Activated CD4-positive, alpha-beta T cell treated with anti-CD3 and anti-CD28 coated beads, Interleukin-2, amount 50 U/mL, for 4 hours (primary cell): ENCODE results near the gene USP53.
"Not testable (repeated sequence)": the region's sequence is repeated elsewhere in the genome, so short reads cannot be mapped to it uniquely, and the experiment has no call there.

ENCODE experiments used
- DNase-seq, 2 experiments: peaks; one replicate each; pipeline ENCODE4 v3.0.0-alpha.2; 2020

USP53 gene

DNA sequence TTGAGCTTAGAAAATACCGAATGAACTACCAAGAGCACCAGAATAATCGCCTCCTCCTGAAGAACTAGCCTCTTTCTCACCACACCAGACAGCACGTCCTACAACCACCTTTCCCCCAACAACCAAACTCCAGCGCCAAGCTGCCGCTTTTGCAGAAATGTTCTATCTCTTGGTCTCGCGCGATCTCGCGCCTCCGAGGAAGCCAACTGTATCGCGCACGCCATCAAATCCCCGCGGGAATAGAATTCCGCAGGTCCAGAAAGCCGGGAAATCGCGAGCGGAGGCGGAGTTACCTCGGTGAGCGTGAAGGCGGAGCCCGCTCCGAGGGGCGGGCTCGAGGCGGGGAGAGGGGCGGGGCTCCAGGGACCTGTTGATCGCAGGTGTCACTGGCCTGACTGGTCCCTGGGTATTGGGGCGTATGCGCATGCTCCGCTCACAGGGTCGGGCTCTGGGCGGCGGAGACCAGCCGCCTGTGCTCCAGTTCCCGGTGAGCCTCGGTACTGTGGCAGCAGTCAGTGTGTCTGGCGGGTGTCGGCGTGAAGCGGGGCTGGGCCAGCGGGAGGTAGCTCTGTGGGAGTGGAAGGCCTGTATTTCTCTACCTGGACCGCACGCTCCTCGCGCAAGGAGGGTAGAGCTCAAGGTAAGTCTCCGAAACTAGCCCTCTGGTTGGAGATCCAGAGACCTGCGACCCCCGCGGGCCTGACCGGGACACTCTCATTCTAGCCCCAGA is at the start of gene USP53:
TSS of gene USP53 (plus strand) at position 480 of the 730 bp plus-strand sequence. CDS start 27,047 bp downstream, outside the sequence.
- DNase-seq: peak; percentile 97 to 98

DNA sequence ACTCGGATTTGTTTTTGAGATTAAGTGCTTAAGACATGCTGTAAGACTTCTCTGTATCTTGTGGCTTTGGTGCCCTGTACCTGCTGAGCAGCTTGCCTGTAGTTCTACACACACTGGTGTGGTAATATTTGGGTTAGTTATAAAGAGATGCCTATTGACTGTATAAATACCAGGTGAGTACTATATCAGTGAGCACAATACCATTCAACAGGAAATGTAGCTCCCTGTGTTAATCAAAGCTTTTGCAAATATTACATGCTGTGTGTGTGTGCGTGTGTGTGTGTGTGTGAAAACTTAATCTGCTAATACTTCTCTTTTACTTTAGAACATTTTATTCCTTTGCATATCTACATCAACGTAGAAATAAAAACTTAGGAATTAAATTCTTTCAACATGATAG is 46.7 kb upstream of the USP53 start:
- no peak for DNase-seq

DNA sequence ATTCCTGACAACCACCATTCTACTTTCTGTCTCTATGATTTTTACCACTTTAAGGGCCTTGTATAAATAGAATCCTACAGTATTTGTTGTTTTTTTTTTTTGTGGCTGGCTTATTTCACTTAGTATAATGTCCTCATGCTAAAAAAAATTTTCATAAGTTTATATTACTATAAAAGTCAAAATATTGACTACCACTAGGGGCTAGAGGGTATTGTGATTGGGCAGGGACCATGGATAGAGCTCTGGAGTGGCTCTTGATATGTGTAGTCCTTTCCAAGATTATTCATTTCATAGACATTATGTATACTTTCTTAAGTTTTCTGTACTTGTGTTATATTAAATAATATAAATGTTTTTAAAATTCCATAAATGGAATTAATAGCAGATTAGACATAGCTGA is 42.3 kb upstream of the USP53 start:
- no peak for DNase-seq

DNA sequence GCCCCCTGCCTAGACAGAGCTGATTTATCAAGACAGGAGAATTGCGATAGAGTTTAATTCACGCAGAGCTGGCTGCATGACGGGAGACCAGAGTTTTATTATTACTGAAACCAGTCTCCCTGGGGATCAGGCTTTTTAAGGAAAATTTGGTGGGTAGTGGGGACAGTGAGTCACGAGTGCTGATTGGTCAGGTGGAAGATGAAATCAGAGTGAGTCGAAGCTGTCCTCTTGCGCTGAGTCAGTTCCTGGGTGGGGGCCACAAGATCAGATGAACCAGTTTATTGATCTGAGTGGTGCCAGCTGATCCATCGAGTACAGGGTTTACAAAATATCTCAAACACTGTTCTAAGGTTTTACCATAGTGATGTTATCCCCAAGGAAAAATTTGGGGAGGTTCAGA is 40.3 kb upstream of the USP53 start:
- DNase-seq: no peak

DNA sequence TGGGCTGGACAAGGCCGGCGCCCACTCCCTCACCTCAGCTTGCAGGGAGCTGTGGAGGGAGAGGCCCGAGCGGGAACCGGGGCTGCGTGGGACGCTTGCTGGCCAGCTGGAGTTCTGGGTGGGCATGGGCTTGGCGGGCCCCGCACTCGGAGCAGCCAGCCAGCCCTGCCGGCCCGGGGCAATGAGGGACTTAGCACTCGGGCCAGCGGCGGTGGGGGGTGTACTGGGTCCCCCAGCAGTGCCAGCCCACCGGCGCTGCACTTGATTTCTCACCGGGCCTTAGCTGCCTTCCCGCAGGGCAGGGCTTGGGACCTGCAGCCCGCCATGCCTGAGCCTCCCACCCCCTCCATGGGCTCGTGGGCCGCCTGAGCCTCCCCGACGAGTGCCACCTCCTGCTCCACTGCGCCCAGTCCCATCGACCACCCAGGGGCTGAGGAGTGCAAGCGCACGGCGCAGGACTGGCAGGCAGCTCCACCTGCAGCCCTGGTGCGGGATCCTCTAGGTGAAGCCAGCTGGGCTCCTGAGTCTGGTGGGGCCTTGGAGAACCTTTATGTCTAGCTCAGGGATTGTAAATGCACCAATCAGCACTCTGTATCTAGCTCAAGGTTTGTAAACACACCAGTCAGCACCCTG is 38.7 kb upstream of the USP53 start:
- not testable (repeated sequence) for DNase-seq

DNA sequence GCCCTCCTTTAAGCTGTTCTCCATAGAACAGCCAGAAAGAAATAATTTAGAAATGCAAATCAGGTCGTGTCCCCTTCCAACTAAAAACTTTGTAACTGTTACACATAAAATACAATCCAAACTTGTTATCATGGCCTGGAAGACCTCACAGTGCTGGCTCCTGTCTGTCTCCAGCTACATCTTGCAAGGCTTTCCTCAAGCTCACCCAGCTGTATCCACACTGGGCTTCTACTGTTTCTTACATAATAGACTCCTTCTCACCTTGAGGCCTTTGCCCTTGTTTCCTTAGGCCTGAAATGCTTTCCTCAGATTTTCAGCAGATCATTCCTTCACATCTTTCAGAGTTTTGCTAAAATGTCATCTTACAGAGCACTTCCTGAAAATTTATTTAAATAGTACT is 33.5 kb upstream of the USP53 start:
- no peak for DNase-seq

DNA sequence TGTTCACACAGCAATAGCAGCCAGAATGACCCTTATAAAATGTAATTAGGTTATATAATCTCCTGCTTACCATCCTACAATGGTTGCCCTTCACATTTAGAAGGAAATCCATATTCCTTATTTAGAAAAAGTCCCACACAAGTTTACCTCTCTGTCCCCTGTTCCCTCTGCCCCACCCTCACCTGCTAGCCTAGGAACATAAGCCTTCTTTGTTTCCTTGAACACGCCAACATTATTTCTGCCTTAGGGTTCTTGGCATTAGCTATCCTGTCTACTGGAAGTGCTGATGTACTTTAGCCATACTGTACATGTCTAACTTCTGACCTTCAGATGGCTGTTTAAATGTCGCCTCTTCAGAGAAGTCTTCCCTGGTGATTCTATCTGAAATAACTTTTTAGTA is 28.4 kb upstream of the USP53 start:
- DNase-seq: no peak

DNA sequence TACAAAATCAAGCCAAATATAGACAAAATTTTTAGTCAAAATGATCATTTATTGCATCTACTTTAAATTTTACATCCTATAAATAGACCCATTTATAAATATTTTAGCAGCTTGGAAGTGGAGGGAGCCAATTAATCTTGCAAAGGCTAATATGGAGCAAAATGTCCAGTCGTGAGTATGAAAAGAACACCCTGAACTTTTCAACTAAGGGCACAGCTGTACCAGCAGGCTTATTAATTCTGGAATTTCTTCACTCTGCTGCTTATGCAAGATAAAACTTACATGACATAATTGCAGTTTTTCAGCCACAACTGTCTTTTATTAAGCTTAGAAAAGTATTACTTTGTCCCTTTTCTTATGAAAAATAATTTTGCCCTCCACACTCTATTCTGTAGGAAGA is 22.9 kb upstream of the USP53 start:
- no peak for DNase-seq

DNA sequence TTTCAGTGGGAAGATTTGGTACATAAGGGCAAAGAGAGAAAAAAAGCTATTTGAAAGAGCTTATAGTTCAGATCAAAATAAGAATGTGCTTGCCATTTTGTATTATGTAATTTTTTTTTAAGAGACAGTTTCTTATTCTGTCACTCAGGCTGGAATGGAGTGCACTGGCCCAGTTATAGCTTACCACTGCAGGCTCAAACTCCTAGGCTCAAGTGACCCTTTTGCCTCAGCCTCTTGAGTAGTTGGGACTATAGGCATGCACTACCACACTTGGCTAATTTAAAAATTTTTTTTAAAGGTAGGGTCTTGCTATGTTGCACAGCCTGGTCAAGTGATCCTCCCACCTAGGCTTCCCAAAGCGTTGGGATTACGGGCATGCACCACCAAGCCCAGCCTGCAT is 22.2 kb upstream of the USP53 start:
- DNase-seq: no peak

DNA sequence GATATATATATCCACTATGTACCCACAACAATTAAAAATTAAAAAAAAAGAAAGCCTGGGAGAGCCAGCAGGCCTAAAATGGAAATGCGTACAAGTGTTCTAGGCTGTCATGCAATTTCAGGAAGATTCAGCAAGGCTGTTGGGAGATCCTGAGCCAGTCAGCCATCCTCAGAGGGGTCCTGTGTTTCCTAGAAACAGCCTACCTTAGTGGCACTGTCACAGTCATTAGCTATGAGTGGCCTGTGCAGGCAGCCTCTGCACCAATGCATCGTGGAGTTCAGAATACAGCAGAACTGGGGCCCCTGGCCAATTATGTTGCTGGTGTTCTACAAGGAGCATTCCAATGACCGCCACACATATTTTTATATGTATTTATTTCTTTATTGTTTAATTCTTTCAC is 21.0 kb upstream of the USP53 start:
- no peak for DNase-seq

DNA sequence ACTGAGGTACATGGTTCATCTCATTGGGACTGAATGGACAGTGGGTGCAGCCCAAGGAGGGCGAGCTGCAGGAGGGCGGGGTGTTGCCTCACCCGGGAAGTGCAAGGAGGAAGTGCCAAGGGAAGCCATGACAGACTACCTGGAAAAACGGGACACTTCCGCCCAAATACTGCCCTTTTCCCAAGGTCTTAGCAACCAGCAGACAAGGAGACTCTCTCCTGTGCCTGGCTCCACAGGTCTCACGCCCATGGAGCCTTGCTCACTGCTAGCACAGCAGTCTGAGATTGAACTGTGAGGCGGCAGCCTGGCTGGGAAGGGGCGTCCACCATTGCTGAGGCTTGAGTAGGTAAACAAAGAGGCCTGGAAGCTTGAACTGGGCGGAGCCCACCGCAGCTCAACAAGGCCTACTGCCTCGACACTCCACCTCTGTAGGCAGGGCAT is 14.7 kb upstream of the USP53 start:
- DNase-seq: no peak

DNA sequence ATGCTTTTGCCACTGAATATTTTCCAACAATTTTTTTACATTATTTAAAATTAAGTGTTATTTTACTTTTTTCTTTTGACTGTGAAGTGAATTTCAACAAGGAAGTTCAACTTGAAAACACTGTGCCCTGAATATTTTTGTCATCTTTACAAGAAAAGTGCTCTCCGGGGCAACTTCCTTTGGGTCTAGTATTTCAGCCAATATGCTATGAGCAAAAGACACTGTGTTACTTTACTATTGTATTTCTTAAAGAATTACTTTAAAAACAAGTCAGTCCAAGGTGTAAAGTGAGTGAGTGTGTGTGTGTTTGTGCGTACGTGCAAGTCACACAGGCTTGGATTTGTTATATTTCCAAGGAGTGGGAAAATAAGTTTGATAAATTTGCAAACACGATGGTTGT is 7.6 kb upstream of the USP53 start:
- no peak for DNase-seq

DNA sequence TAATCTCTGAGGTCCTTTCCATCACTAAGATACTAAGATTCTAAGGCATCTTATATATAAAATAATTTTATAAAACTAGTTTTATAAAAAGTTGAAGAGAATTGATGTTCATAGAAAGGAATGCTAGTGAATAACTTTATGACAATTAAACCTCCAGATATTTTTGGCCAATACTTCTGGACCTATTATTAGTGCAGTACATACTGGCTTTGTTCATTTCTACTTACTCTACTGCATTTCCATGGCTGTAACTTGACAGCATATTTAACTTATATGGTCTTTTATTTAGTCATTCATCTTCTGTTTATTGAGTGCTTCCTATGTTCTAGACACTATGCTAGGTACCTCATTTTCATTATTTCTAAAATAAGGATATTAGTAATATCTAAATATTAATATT is 6.8 kb upstream of the USP53 start:
- no peak for DNase-seq

DNA sequence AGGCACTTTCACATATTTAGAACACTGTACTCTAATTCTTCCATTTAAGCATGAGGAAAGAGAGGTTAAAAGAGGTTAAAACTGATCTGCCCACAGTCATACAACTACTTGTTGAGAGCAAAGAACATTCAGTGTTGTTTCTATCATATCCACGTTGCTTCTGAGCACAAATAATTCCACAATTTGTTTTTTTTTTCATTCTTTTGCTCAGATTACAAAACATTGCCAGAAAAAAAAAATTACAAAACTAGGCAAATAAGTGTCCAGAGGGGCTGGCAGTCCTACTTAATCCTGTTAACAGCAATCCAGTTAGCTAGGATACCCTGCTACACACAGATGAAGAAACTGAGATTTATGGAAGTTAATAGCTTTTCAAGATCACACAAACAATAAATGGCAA is 6.3 kb upstream of the USP53 start:
- no peak for DNase-seq

DNA sequence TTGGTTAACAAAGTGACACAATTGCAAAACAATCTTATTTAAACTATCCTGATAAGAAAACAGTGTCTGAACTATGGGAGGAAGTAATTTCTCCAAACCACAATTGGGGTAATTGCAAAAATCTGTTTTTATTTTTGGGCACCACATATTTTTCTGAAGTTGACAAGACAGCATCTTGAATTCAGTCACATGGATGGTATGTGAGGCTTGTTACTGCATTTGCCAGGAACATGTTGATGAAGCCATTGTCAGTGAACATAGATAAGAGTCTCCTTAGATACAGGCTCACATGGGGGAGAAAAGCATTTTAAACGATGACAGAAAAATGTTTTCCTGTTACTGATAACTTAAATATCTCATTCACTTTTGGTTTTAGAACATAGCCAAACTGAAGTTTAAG is 5.5 kb upstream of the USP53 start:
- DNase-seq: no peak

DNA sequence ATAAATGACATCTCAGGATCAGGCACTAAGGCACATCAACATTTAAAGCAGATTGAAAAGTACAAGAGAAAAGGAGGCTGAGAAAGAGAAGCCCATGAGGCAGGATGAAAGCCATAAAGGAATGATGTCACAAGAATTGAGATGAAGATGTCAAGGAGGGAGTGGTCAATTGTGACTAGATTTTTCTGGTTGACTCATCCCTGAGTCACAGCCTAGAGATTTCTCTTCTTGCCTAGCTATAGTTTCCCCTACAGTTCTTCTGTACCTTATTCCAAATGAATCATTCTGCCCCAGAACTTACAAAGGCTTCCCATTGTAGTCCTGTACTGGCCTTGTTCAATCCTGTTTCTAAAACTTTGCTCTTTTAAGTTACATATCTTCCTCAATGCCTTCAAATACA is 3.4 kb upstream of the USP53 start:
- peak; percentile 21 to 23 for DNase-seq

DNA sequence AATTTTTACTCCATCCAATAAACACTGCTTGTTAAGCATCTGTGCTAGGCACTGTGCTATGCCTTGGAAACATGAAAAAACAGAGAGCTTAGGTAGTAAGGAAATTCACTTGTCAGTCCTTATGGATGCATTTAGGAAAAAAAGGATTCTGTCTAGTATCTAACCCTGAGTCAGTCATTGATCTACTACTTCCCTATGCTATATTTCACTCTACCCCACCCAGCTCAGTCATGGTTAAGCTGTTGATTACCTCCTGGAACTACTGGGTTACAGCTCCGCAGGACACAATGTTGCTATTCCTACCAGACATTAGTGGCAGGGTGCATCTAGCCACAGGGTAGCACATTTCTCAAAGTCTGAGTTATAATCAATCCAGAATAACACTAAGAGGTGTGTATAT is 2.9 kb upstream of the USP53 start:
- no peak for DNase-seq

DNA sequence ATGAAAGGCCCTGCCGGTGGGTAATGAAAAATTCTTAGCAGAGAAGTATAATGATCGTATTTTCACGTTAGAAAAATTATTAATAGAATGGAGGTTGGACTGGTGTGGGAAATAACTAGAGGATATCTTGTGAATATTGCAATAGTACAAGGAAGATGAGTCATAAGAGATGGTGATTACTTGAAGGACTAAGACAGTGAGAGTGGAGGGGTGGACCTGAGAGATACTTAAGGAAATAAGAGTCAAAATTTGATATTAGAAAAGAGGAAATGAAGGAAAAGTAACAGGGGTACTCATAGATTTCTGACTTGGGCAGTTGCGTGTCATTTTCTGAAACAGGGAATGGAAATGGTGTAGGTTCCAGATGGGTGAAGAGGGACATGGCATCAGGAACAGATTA is 1.7 kb upstream of the USP53 start:
- DNase-seq: no peak

DNA sequence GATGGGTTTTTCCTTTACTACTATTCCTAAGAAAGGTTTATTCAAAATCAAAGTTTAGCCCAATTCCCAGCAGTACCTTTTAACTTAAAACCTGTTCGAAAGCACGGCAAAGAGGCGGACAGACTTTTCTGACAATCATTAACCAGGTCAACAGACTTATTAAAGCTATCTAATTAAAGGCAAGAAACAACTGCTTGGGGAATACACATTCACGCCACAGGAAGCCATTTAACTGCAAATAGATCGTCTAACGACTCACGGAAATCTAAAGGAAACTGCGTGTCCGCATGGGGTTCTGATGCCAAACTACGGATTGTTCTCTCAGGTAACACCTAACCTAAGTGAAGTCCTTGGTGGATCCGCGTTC is 663 bp upstream of the USP53 start:
- DNase-seq: no peak

DNA sequence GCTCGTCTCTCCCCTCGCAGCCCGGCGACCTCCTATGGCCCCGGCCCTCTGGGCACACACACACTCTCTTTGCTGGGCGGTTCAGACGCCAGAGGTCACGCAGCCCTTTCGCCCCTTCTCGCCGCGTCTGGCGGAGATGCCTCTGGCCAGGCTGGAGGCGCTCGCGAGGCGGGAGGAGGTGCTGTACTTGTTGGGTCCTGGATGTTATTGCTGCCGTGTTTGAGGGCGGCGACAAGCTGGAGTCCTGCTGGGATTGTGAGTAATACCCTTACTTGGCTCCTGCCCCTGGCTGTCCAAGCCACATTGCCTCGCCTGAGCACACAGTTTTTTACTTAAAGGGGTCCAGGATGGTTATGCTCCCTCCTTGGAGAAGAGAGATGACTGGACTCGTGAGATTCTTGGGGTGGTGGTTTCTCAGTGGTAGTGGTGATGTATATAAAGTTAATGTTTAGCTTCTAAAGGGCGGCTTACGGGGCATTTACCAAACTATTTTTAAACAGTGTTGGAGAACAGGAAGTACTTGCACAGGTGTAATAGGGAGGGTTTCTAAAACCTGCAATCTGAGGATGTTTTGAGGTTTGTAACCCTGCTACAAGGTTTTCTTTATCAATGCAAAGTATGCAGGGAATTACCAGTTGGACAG is 572 bp downstream of the USP53 start:
- peak; percentile 34 to 41 for DNase-seq

DNA sequence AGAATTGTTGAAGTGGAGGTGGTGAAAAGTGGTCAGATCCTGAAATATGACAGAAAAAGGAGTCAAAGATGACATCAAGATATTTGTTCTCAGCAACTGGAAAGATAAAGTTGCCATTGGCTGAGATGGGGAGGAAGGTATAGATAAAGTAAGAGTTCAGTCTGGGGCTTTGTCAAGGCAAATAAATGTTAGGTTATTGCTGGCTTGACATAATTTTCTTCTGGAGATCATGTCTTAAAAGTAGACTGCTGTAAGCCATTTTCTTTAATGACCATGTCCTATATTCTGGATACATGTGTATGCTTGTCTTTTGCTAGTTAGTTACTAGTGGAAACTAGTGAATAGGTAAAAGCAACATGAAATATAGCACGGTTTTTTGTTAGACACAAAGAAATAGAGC is 5.6 kb downstream of the USP53 start:
- no peak for DNase-seq

DNA sequence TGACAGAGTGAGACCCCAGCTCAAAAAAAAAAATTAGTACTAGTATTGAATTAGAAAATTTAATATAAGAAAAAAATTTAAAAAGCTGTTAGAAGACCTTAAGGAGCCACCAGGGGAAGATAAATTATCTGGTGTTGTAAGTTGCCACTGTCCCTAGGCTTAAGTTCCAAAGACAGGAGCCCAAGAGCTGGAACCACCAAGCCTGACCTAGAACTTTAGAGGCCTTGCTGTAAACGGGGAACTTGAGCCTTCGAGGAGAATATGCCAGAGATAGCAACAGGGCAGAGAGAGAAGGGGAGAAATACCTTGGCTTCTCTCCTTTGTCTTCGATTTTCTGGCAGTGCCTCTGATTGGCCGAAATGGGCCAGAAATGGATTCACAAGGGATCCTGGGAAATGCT is 8.9 kb downstream of the USP53 start:
- DNase-seq: no peak

DNA sequence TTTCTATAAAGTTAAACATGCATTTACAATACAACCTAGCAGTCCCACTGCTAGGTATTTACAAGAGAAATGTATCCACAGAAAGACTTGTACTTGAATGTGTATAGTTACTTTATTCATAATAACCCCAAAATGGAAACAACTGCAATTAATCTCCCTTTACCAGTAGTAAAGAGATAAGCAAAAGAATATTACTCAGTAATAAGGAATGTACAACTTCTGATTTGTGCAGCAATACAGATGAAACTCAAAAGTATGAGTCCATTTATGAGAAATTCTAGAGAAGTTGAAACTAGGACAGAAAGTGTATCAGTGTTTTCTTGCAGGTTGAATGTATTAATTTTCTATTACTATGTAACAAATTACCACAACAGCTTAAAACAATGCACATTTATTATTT is 15.2 kb downstream of the USP53 start:
- DNase-seq: no peak

DNA sequence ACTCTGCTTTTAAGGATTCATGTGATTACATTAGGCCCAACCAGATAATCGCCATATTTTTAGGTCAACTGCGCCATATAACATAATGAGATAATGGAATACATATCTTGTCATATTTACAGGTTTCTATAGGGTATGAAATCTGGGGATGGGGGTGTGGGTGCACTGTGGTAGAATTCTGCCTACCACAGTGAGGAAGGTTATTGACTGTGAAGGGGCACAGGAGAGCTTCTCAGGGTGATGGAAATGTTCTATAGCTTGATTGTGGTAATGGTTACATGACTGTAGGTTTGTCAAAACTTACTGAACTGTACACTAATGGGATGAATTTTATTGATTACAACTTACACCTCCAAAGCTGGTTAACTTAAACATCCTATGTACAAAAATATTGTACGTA is 15.9 kb downstream of the USP53 start:
- no peak for DNase-seq
